Neural progenitor cell (in vitro differentiated cells): Measurements from ENCODE around the gene MRPS6.

ENCODE experiments used
- CTCF ChIP-seq: fragments of 200-600 bp; sonication (generic); IDR thresholded peaks from 2 replicates; pipeline ENCODE4 v1.5.1; 2017; ENCODE audit warnings: antibody characterized with exemption, mild to moderate bottlenecking
- EZH2phosphoT487 ChIP-seq: fragments of 200-600 bp; sonication (generic); IDR thresholded peaks from 2 replicates; pipeline ENCODE4 v1.6.1; 2017; ENCODE audit warnings: antibody characterized with exemption

DNA sequence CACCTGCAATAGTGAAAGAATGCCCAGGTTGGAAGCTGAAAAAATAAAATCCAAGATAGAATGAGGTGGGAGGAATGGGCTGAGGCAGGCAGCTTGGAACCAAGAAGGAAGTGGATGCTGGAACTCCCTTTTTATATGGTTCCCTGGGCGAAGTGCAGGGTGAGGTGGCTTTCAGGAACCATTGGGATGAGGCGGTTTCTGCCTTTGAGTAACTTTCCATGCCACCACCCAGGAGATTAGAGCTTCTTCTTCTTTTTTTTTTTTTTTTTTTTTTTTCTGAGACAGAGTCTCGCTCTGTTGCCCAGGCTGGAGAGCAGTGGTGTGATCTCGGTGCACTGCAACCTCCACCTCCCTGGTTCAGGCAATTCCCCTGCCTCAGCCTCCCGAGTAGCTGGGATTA is 17.8 kb upstream of the MRPS6 start:
- TF ChIP-seq EZH2phosphoT487, result no peak
- TF ChIP-seq CTCF, result no peak
